Right lobe of liver (tissue), 6 donors: Measurements from ENCODE around the gene HOXC10. TPM values are rescaled to one million over a fixed set of nuclear protein-coding genes. Genes with fewer than 3 reads are reported as not detected.

ENCODE experiments used
- ATAC-seq, 4 donors: fragments of 200-7000 bp; cut with Tn5 transposase; one replicate each; pipeline ENCODE4 v1.9.1; 2020; ENCODE audit warnings: mild to moderate bottlenecking in 4 of 4, moderate library complexity in 4 of 4
- DNase-seq, 3 donors: peaks; one replicate each; pipeline ENCODE4 v3.0.0-alpha.2; 2020
- H3K27ac ChIP-seq, 3 donors: fragments of 200-600 bp; one replicate each; pipeline ENCODE4 v1.8.0; 2022
- H3K27me3 ChIP-seq, 2 donors: fragments of 200-600 bp; one replicate each; pipeline ENCODE4 v1.8.0; 2022
- H3K36me3 ChIP-seq, 4 donors: fragments of 200-600 bp; sonication (generic) in 1 of 4; one replicate each; pipeline versions ENCODE4 v1.5.1 to v1.8.0; 2017 to 2022; ENCODE audit warnings: control low read depth in 1 of 4
- H3K4me1 ChIP-seq, 4 donors: fragments of 200-600 bp; sonication (generic) in 1 of 4; one replicate each; pipeline versions ENCODE4 v1.5.1 to v1.8.0; 2017 to 2022; ENCODE audit warnings: control low read depth in 1 of 4
- H3K4me3 ChIP-seq, 3 donors: fragments of 200-600 bp; one replicate each; pipeline ENCODE4 v1.8.0; 2022
- H3K9me3 ChIP-seq, 4 donors: fragments of 200-600 bp; sonication (generic) in 1 of 4; one replicate each; pipeline versions ENCODE4 v1.5.1 to v1.8.0; 2017 to 2022; ENCODE audit warnings: control low read depth in 1 of 4
- CTCF ChIP-seq, 4 donors: fragments of 200-600 bp in 3 of 4; fragments of 450-650 bp in 1 of 4; IDR thresholded peaks; one replicate each; pipeline versions ENCODE4 v1.5.1 to v1.8.0; 2016 to 2022; ENCODE audit warnings: antibody characterized with exemption in 4 of 4, mild to moderate bottlenecking in 2 of 4
- POLR2A ChIP-seq: fragments of 450-650 bp; IDR thresholded peaks from one replicate; pipeline ENCODE4 v1.6.1; 2017; ENCODE audit warnings: antibody characterized with exemption, mild to moderate bottlenecking
- WGBS: methylation state at CpG from one replicate; pipeline ENCODE4 v1.1.6; 2018; ENCODE audit warnings: low coverage, low lambda C conversion rate; ENCODE audit not compliant: insufficient coverage; ENCODE audit errors: missing lambda C conversion rate; 5-methylcytosine and 5-hydroxymethylcytosine counted together
- intact Hi-C, 2 donors: fragments of 100-400 bp; cut with DNase I; formaldehyde crosslinking; loops; one replicate each; pipeline versions ENCODE4 v1.11.2 to v1.14.1; 2022
- total RNA-seq, 6 experiments: library from RNA; depleted of rRNA in 2 of 6; stranded (reverse); fragments of >200 nt in 2 of 6; fragmentation: NEBNext Ultra II Directional in 3 of 6; extraction: Animal tissue kit (Norgen Biotek cat#: 25700) in 3 of 6; gene quantifications; one replicate each; pipeline versions ENCODE4 v1.1.0 to v1.2.4, GENCODE V29; 2016 to 2023
- donor health status: DM: no; HTN: yes; CAD: no.
- donor health status: DM: no; HTN: no; CAD: no.
- donor health status: DM: no; HTN: no; CAD: no.
- donor health status: DM: no; HTN: yes; CAD: no.
- donor health status: DM: no; HTN: yes; CAD: no.

Gene HOXC10
- total RNA-seq, 6 experiments from 2014 or later = not detected

- Histone ChIP-seq H3K27me3 (peaks cover 9 to 62% of the 10 kb centered on the region in 2 donors), H3K36me3 (no peaks in the 10 kb centered on the region), H3K27ac (no peak overlapping the region), H3K9me3 (no peaks in the 10 kb centered on the region), H3K4me1 (no peaks in the 10 kb centered on the region), H3K4me3 (no peak overlapping the region)
- ATAC-seq = no peak
- intact Hi-C loops = no loop called here
- TF ChIP-seq POLR2A (no peak), CTCF (IDR thresholded peaks at IDR 0.05) (no peak)
- WGBS = 8% methylated on average over 16 of the region's 17 CpGs
- peak in 1 of 3 donors; percentile 16 for DNase-seq
Observed at GRCh38 chr12:54024127-54024526, 39.2 kb downstream of the HOXC10 start.

- 30% methylated on average over 5 of the region's 5 CpGs for whole genome bisulfite sequencing
- Histone ChIP-seq H3K4me1 (no peaks in the 10 kb centered on the region), H3K4me3 (no peak overlapping the region), H3K36me3 (no peaks in the 10 kb centered on the region), H3K27ac (no peak overlapping the region), H3K9me3 (no peaks in the 10 kb centered on the region), H3K27me3 (peaks cover 9 to 57% of the 10 kb centered on the region in 2 donors)
- intact Hi-C loops = no loop called here
- TF ChIP-seq CTCF (IDR thresholded peaks at IDR 0.05) (no peak), POLR2A (no peak)
- ATAC-seq (no peak), DNase-seq (peak in 1 of 3 donors; percentile 13)
Observed at GRCh38 chr12:54024581-54025305, 39.8 kb downstream of the HOXC10 start.

- no peak overlapping the region for H3K27ac ChIP-seq
Observed at GRCh38 chr12:54025499-54026405, 40.8 kb downstream of the HOXC10 start.

More at GRCh38 chr12:54025499-54026405, 40.8 kb downstream of the HOXC10 start:
- TF ChIP-seq POLR2A (no peak), CTCF (IDR thresholded peaks at IDR 0.05) (no peak)
- Histone ChIP-seq H3K36me3 (no peaks in the 10 kb centered on the region), H3K4me3 (no peak overlapping the region), H3K9me3 (no peaks in the 10 kb centered on the region), H3K27me3 (peaks cover 9 to 64% of the 10 kb centered on the region in 2 donors), H3K4me1 (no peaks in the 10 kb centered on the region)
- intact Hi-C loops = no loop called here
- ATAC-seq (no peak), DNase-seq (no peak)
- WGBS = 9% methylated on average over 7 of the region's 7 CpGs
